Naive thymus-derived CD4-positive, alpha-beta T cell (primary cell): Measurements from ENCODE around the gene COX7B. TPM values are rescaled to one million over a fixed set of nuclear protein-coding genes. Genes with fewer than 3 reads are reported as not detected.
"Not testable (repeated sequence)": the region's sequence is repeated elsewhere in the genome, so short reads cannot be mapped to it uniquely, and the experiment has no call there.

ENCODE experiments used
- ATAC-seq: fragments of 150-1000 bp; cut with Tn5 transposase; 2 replicates; pipeline ENCODE4 v1.10.0; 2021; ENCODE audit warnings: mild to moderate bottlenecking, moderate library complexity
- CTCF ChIA-PET: fragments of 350-600 bp; sonication (Branson Sonifier 250); formaldehyde crosslinking; loops from one replicate; lab custom pipeline; 2021; ENCODE audit warnings: antibody characterized with exemption; lab: Charles Lee
- POLR2A ChIA-PET: fragments of 350-600 bp; sonication (Branson Sonifier 250); formaldehyde crosslinking; loops from one replicate; lab custom pipeline; 2021; ENCODE audit warnings: antibody characterized with exemption, inconsistent platforms; lab: Charles Lee
- DNase-seq, 9 donors: peaks; one replicate each; pipeline versions ENCODE4 v3.0.0 to v3.0.0-alpha.2; 2020 to 2022; ENCODE audit warnings: mixed read lengths in 1 of 9
- H3K27ac ChIP-seq: one replicate; pipeline ENCODE4 v1.7.0; 2013; ENCODE audit warnings: mild to moderate bottlenecking, low read depth, low read length, moderate library complexity
- H3K27me3 ChIP-seq, 2 donors: one replicate each; pipeline ENCODE4 v1.7.0; 2013; ENCODE audit warnings: low read length in 2 of 2, mild to moderate bottlenecking in 2 of 2, moderate library complexity in 2 of 2; ENCODE audit not compliant: control insufficient read depth in 2 of 2, insufficient read depth in 2 of 2
- H3K36me3 ChIP-seq, 3 experiments: 1 replicate in 2 of 3; 2 replicates in 1 of 3; pipeline ENCODE4 v1.7.0; 2013; ENCODE audit warnings: low read length in 3 of 3, mild to moderate bottlenecking in 3 of 3, moderate library complexity in 1 of 3; ENCODE audit not compliant: insufficient read depth in 3 of 3, control insufficient read depth in 2 of 3
- H3K4me1 ChIP-seq, 2 donors: one replicate each; pipeline ENCODE4 v1.7.0; 2013; ENCODE audit warnings: low read length in 2 of 2, mild to moderate bottlenecking in 2 of 2, moderate library complexity in 1 of 2; ENCODE audit not compliant: control insufficient read depth in 2 of 2, insufficient read depth in 2 of 2
- H3K4me3 ChIP-seq: 2 replicates; pipeline ENCODE4 v1.7.0; 2013; ENCODE audit warnings: mild to moderate bottlenecking, low read length
- H3K9me3 ChIP-seq, 3 experiments: 1 replicate in 2 of 3; 2 replicates in 1 of 3; pipeline ENCODE4 v1.7.0; 2013; ENCODE audit warnings: low read length in 3 of 3; ENCODE audit not compliant: control insufficient read depth in 2 of 3
- H3K27ac Mint-ChIP-seq, 9 donors: one replicate each; pipeline ENCODE4 v1.8.0; 2020 to 2022; ENCODE audit warnings: mixed read lengths in 9 of 9, mild to moderate bottlenecking in 8 of 9, moderate library complexity in 5 of 9, inconsistent platforms in 2 of 9
- H3K27me3 Mint-ChIP-seq, 5 donors: one replicate each; pipeline ENCODE4 v1.8.0; 2021 to 2022; ENCODE audit warnings: mixed read lengths in 5 of 5, mild to moderate bottlenecking in 1 of 5
- H3K36me3 Mint-ChIP-seq, 5 donors: one replicate each; pipeline ENCODE4 v1.8.0; 2020 to 2022; ENCODE audit warnings: mixed read lengths in 5 of 5, mild to moderate bottlenecking in 3 of 5, inconsistent platforms in 1 of 5
- H3K4me1 Mint-ChIP-seq, 7 donors: one replicate each; pipeline ENCODE4 v1.8.0; 2020 to 2022; ENCODE audit warnings: mixed read lengths in 7 of 7, mild to moderate bottlenecking in 3 of 7, inconsistent platforms in 1 of 7
- H3K4me3 Mint-ChIP-seq, 10 donors: one replicate each; pipeline ENCODE4 v1.8.0; 2020 to 2022; ENCODE audit warnings: mild to moderate bottlenecking in 10 of 10, mixed read lengths in 10 of 10, moderate library complexity in 6 of 10, inconsistent platforms in 2 of 10
- H3K9me3 Mint-ChIP-seq, 11 donors: one replicate each; pipeline ENCODE4 v1.8.0; 2020 to 2022; ENCODE audit warnings: mixed read lengths in 11 of 11, mild to moderate bottlenecking in 4 of 11, inconsistent platforms in 1 of 11, moderate library complexity in 1 of 11
- intact Hi-C, 2 donors: fragments of 100-400 bp; cut with micrococcal nuclease; formaldehyde crosslinking; loops; one replicate each; pipeline ENCODE4 v1.15.1; 2023
- polyA plus RNA-seq, 2 donors: library from polyadenylated mRNA; unstranded; fragments of 300-500 nt; fragmentation: Illumina TruSeq; gene quantifications; one replicate each; pipeline ENCODE4 v1.2.3, GENCODE V29; 2021
- total RNA-seq, 6 experiments: library from RNA in 5 of 6; stranded (reverse) in 5 of 6; gene quantifications; 1 replicate in 5 of 6; 2 replicates in 1 of 6; pipeline ENCODE4 v1.2.3 and lab custom pipeline; 2021 to 2026

Gene COX7B
- total and polyA plus RNA-seq, 7 experiments from 2014 or later, result 98.9 to 402 (median 129) TPM

- no peaks in the 10 kb centered on the region for H3K27me3 Mint-ChIP-seq
- peak overlapping the region in 1 of 9 donors; percentile 78 for H3K27ac Mint-ChIP-seq
- DNase-seq (no peak), ATAC-seq (no peak)
- Histone ChIP-seq H3K27ac (no peak overlapping the region), H3K4me3 (no peak overlapping the region), H3K36me3 (no peaks in the 10 kb centered on the region), H3K9me3 (no peaks in the 10 kb centered on the region), H3K27me3 (no peaks in the 10 kb centered on the region), H3K4me1 (no peaks in the 10 kb centered on the region)
- H3K36me3 Mint-ChIP-seq, result peaks cover 0 to 6% (median 0%) of the 10 kb centered on the region in 5 donors
- intact Hi-C loops, result loop anchor here (10.0 kb wide), 3 partner anchors 596 to 1744 kb away; partner anchors contain the start of gene PBDC1 (in 1 of the 2)
- peaks cover 18 to 43% (median 32%) of the 10 kb centered on the region in 7 donors for H3K4me1 Mint-ChIP-seq
- peak overlapping the region in 1 of 10 donors; percentile 25 for H3K4me3 Mint-ChIP-seq
- ChIA-PET CTCF (no interaction called here), POLR2A (no interaction called here)
- peaks cover 0 to 2% (median 0%) of the 10 kb centered on the region in 11 donors for H3K9me3 Mint-ChIP-seq
Observed at GRCh38 chrX:77918568-77918967, 19.3 kb downstream of the COX7B start.

- ATAC-seq, H3K4me3 Mint-ChIP-seq, H3K27me3 Mint-ChIP-seq: not testable (repeated sequence)
Observed at GRCh38 chrX:77919370-77919769, 20.1 kb downstream of the COX7B start.

GRCh38 chrX:77922787-77923186 is 23.5 kb downstream of the COX7B start:
- no peak overlapping the region for H3K4me3 ChIP-seq
- H3K36me3 ChIP-seq, result no peaks in the 10 kb centered on the region
- H3K9me3 Mint-ChIP-seq, result peaks cover 0 to 2% (median 0%) of the 10 kb centered on the region in 11 donors
- no peak overlapping the region for H3K27ac ChIP-seq
- DNase-seq (no peak), ATAC-seq (no peak)
- ChIA-PET POLR2A (no interaction called here), CTCF (no interaction called here)
- H3K27me3 ChIP-seq, result no peaks in the 10 kb centered on the region
- no peaks in the 10 kb centered on the region for H3K4me1 ChIP-seq
- H3K4me3 Mint-ChIP-seq, result no peak overlapping the region
- intact Hi-C loops, result no loop called here
- no peaks in the 10 kb centered on the region for H3K27me3 Mint-ChIP-seq
- H3K36me3 Mint-ChIP-seq, result peaks cover 0 to 6% (median 0%) of the 10 kb centered on the region in 5 donors
- H3K27ac Mint-ChIP-seq, result peak overlapping the region in 1 of 9 donors; percentile 29
- H3K4me1 Mint-ChIP-seq, result peaks cover 6 to 26% (median 12%) of the 10 kb centered on the region in 7 donors
- H3K9me3 ChIP-seq, result no peaks in the 10 kb centered on the region

More at GRCh38 chrX:77919370-77919769, 20.1 kb downstream of the COX7B start:
- Mint-ChIP-seq H3K4me1 (peaks cover 18 to 44% (median 31%) of the 10 kb centered on the region in 7 donors), H3K27ac (peak overlapping the region in 3 of 9 donors; percentile 13 to 62 (median 41))
- H3K4me1 ChIP-seq, CTCF ChIA-PET, H3K9me3 Mint-ChIP-seq, H3K27me3 ChIP-seq, H3K36me3 ChIP-seq, H3K27ac ChIP-seq, H3K4me3 ChIP-seq, H3K36me3 Mint-ChIP-seq, POLR2A ChIA-PET, H3K9me3 ChIP-seq, DNase-seq: not testable (repeated sequence)
- intact Hi-C loops, result loop anchor here (10.0 kb wide), 3 partner anchors 595 to 1745 kb away; partner anchors contain the start of gene PBDC1 (in 1 of the 2)

GRCh38 chrX:77924320-77924859 is 25.1 kb downstream of the COX7B start:
- intact Hi-C loops, result no loop called here
- Histone ChIP-seq H3K9me3 (no peaks in the 10 kb centered on the region), H3K4me1 (no peaks in the 10 kb centered on the region), H3K36me3 (no peaks in the 10 kb centered on the region), H3K4me3 (no peak overlapping the region), H3K27ac (no peak overlapping the region), H3K27me3 (no peaks in the 10 kb centered on the region)
- POLR2A ChIA-PET, result no interaction called here
- H3K9me3 Mint-ChIP-seq, result peaks cover 0 to 2% (median 0%) of the 10 kb centered on the region in 11 donors
- H3K27ac Mint-ChIP-seq, result no peak overlapping the region
- no peak for ATAC-seq
- H3K36me3 Mint-ChIP-seq, result peaks cover 0 to 8% (median 0%) of the 10 kb centered on the region in 5 donors
- no peaks in the 10 kb centered on the region for H3K27me3 Mint-ChIP-seq
- no peak overlapping the region for H3K4me3 Mint-ChIP-seq
- peaks cover 6 to 20% (median 10%) of the 10 kb centered on the region in 7 donors for H3K4me1 Mint-ChIP-seq
- CTCF ChIA-PET, result no interaction called here
- DNase-seq, result no peak

GRCh38 chrX:77925764-77926163 is 26.5 kb downstream of the COX7B start:
- ATAC-seq (no peak), DNase-seq (no peak)
- Histone ChIP-seq H3K4me3 (no peak overlapping the region), H3K36me3 (no peaks in the 10 kb centered on the region), H3K27ac (no peak overlapping the region), H3K9me3 (no peaks in the 10 kb centered on the region), H3K4me1 (no peaks in the 10 kb centered on the region), H3K27me3 (no peaks in the 10 kb centered on the region)
- Mint-ChIP-seq H3K27ac (no peak overlapping the region), H3K4me3 (peak overlapping the region in 1 of 10 donors; percentile 44), H3K27me3 (no peaks in the 10 kb centered on the region), H3K4me1 (peaks cover 4 to 20% (median 12%) of the 10 kb centered on the region in 7 donors), H3K9me3 (peaks cover 0 to 2% (median 0%) of the 10 kb centered on the region in 11 donors), H3K36me3 (peaks cover 0 to 14% (median 5%) of the 10 kb centered on the region in 5 donors)
- intact Hi-C loops, result no loop called here
- CTCF ChIA-PET, result interaction anchor here (0.7 kb wide), 1 partner anchor 97 kb away, joined by 3 read pairs; no protein-coding TSS in a partner anchor
- POLR2A ChIA-PET, result no interaction called here

GRCh38 chrX:77930581-77930980 is 31.3 kb downstream of the COX7B start:
- no peak for ATAC-seq
- Histone ChIP-seq H3K27ac (no peak overlapping the region), H3K9me3 (no peaks in the 10 kb centered on the region), H3K27me3 (no peaks in the 10 kb centered on the region), H3K4me3 (no peak overlapping the region), H3K36me3 (no peaks in the 10 kb centered on the region), H3K4me1 (no peaks in the 10 kb centered on the region)
- Mint-ChIP-seq H3K4me1 (peaks cover 0 to 8% (median 3%) of the 10 kb centered on the region in 7 donors), H3K27me3 (no peaks in the 10 kb centered on the region), H3K9me3 (no peaks in the 10 kb centered on the region), H3K4me3 (no peak overlapping the region), H3K36me3 (peaks cover 0 to 14% (median 5%) of the 10 kb centered on the region in 5 donors), H3K27ac (no peak overlapping the region)
- intact Hi-C loops, result no loop called here
- POLR2A ChIA-PET, result no interaction called here
- DNase-seq, result no peak
- CTCF ChIA-PET, result no interaction called here

- CTCF ChIA-PET, result no interaction called here
- Histone ChIP-seq H3K4me3 (no peak overlapping the region), H3K27me3 (no peaks in the 10 kb centered on the region), H3K27ac (no peak overlapping the region), H3K36me3 (no peaks in the 10 kb centered on the region), H3K9me3 (no peaks in the 10 kb centered on the region), H3K4me1 (no peaks in the 10 kb centered on the region)
- ATAC-seq (no peak), DNase-seq (no peak)
- intact Hi-C loops, result no loop called here
- Mint-ChIP-seq H3K27ac (peak overlapping the region in 1 of 9 donors; percentile 57), H3K4me1 (peaks cover 0 to 8% (median 0%) of the 10 kb centered on the region in 7 donors), H3K27me3 (no peaks in the 10 kb centered on the region), H3K4me3 (no peak overlapping the region), H3K36me3 (peaks cover 0 to 5% (median 0%) of the 10 kb centered on the region in 5 donors), H3K9me3 (no peaks in the 10 kb centered on the region)
- POLR2A ChIA-PET, result no interaction called here
Observed at GRCh38 chrX:77935886-77936285, 36.6 kb downstream of the COX7B start.
